Activated gamma-delta T cell treated with Interleukin-2 at 50 U/mL for 16 hours (primary cell): ENCODE measurements around the gene KIF13A.
"Not testable (repeated sequence)": the region's sequence is repeated elsewhere in the genome, so short reads cannot be mapped to it uniquely, and the experiment has no call there.

Source experiments
- DNase-seq: peaks from one replicate; pipeline ENCODE4 v3.0.0-alpha.2; 2020

Gene KIF13A

GRCh38 chr6:17869010-17869752 is 118.3 kb downstream of the KIF13A start:
- DNase-seq, result no peak

GRCh38 chr6:17867880-17868279 is 119.6 kb downstream of the KIF13A start:
- DNase-seq, result no peak

GRCh38 chr6:17866876-17867444 is 120.5 kb downstream of the KIF13A start:
- no peak for DNase-seq

- no peak for DNase-seq
These were observed 121.4 kb downstream of the KIF13A start for GRCh38 chr6:17865798-17866725.

- no peak for DNase-seq
These were observed 122.2 kb downstream of the KIF13A start for GRCh38 chr6:17865243-17865642.

GRCh38 chr6:17863901-17864754 is 123.3 kb downstream of the KIF13A start:
- no peak for DNase-seq

GRCh38 chr6:17861361-17861760 is 126.1 kb downstream of the KIF13A start:
- no peak for DNase-seq

- DNase-seq, result no peak
These were observed 127.6 kb downstream of the KIF13A start for GRCh38 chr6:17859846-17860245.

- DNase-seq, result no peak
These were observed 128.9 kb downstream of the KIF13A start for GRCh38 chr6:17858584-17858983.

GRCh38 chr6:17857188-17857587 is 130.2 kb downstream of the KIF13A start:
- not testable (repeated sequence) for DNase-seq

- DNase-seq, result no peak
These were observed 131.1 kb downstream of the KIF13A start for GRCh38 chr6:17856306-17856705.

GRCh38 chr6:17855381-17855780 is 132.1 kb downstream of the KIF13A start:
- DNase-seq, result no peak

- no peak for DNase-seq
These were observed 133.9 kb downstream of the KIF13A start for GRCh38 chr6:17853533-17853932.

- no peak for DNase-seq
These were observed 135.7 kb downstream of the KIF13A start for GRCh38 chr6:17851720-17852161.

GRCh38 chr6:17851001-17851719 is 136.3 kb downstream of the KIF13A start:
- DNase-seq, result no peak

GRCh38 chr6:17850281-17850680 is 137.2 kb downstream of the KIF13A start:
- no peak for DNase-seq

- DNase-seq, result no peak
These were observed 140.2 kb downstream of the KIF13A start for GRCh38 chr6:17847203-17847760.

- no peak for DNase-seq
These were observed 140.7 kb downstream of the KIF13A start for GRCh38 chr6:17846762-17847161.

- DNase-seq, result no peak
These were observed 141.8 kb downstream of the KIF13A start for GRCh38 chr6:17845598-17845997.

GRCh38 chr6:17844967-17845366 is 142.5 kb downstream of the KIF13A start:
- not testable (repeated sequence) for DNase-seq
